ENCODE data around the gene NPAS2.

NPAS2 gene

DNA sequence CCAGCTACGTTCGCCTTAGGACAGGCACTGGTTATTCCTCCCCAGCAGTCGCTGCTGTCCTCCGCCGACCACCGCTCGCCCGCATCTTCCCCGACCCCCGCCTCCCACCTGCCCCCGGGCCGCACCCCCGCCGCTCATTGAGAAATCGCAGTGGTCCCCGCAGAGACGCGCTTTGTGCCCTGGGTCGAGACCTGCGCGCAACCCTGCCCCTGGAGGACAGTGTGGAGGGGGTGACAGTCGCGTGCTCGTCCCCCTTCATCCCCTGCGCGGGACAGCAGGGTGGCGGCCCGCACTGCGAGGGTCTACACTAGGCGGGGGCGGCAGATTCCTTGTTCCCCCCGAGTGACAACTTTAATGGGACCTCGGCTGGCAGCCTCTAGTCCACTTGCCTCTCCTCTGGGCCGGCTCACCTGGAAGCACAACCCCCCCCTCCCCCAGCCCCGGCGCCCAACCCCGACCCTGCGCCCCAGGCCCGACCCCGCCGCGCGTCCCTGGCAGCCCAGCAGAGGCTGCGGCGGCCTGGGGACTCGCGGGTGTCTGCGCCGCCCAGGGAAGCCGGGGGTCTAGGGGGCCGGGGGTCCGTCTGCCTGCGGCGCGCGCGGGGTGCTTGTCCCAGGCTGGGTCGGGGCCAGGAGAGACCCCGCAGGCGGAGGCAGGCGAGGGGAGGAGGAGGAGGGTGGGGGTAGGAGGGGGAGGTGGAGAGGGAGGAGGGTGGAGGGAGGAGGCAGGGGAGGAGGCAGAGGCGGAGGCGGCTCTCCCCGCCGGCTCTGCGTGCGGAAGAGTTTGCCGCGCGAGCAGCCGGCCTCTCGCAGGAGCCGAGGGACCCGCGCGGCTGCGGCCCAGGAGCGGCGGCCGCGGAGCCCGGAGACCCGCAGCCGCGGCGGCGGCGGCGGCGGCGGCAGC, at the start of gene NPAS2:
Gene NPAS2, plus strand, starts transcription at position 770 of the 903 bp plus-strand sequence. CDS start 84,616 bp downstream, outside the sequence.
- H3K27ac ChIP-seq = peak within 1 kb of the TSS; percentile 61
- TF ChIP-seq, protein P1, sequence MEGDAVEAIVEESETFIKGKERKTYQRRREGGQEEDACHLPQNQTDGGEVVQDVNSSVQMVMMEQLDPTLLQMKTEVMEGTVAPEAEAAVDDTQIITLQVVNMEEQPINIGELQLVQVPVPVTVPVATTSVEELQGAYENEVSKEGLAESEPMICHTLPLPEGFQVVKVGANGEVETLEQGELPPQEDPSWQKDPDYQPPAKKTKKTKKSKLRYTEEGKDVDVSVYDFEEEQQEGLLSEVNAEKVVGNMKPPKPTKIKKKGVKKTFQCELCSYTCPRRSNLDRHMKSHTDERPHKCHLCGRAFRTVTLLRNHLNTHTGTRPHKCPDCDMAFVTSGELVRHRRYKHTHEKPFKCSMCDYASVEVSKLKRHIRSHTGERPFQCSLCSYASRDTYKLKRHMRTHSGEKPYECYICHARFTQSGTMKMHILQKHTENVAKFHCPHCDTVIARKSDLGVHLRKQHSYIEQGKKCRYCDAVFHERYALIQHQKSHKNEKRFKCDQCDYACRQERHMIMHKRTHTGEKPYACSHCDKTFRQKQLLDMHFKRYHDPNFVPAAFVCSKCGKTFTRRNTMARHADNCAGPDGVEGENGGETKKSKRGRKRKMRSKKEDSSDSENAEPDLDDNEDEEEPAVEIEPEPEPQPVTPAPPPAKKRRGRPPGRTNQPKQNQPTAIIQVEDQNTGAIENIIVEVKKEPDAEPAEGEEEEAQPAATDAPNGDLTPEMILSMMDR (conservative IDR thresholded peaks at IDR 0.05) = no peak
- no peak for TF ChIP-seq ZFX (IDR thresholded peaks at IDR 0.05)

- no peak for TF ChIP-seq ZFX (IDR thresholded peaks at IDR 0.05)
- TF ChIP-seq, protein P1 (conservative IDR thresholded peaks at IDR 0.05) = no peak
- no peak overlapping the region for H3K27ac ChIP-seq
Observed at GRCh38 chr2:100771125-100771524, 48.8 kb upstream of the NPAS2 start.

- H3K27ac ChIP-seq = no peak overlapping the region
- TF ChIP-seq ZFX (IDR thresholded peaks at IDR 0.05) = no peak
- TF ChIP-seq, protein P1 (conservative IDR thresholded peaks at IDR 0.05) = no peak
Observed at GRCh38 chr2:100773538-100773937, 46.4 kb upstream of the NPAS2 start.

GRCh38 chr2:100776445-100776844, 43.5 kb upstream of the NPAS2 start:
- TF ChIP-seq, protein P1 (conservative IDR thresholded peaks at IDR 0.05) = no peak
- no peak for TF ChIP-seq ZFX (IDR thresholded peaks at IDR 0.05)
- H3K27ac ChIP-seq = no peak overlapping the region

DNA sequence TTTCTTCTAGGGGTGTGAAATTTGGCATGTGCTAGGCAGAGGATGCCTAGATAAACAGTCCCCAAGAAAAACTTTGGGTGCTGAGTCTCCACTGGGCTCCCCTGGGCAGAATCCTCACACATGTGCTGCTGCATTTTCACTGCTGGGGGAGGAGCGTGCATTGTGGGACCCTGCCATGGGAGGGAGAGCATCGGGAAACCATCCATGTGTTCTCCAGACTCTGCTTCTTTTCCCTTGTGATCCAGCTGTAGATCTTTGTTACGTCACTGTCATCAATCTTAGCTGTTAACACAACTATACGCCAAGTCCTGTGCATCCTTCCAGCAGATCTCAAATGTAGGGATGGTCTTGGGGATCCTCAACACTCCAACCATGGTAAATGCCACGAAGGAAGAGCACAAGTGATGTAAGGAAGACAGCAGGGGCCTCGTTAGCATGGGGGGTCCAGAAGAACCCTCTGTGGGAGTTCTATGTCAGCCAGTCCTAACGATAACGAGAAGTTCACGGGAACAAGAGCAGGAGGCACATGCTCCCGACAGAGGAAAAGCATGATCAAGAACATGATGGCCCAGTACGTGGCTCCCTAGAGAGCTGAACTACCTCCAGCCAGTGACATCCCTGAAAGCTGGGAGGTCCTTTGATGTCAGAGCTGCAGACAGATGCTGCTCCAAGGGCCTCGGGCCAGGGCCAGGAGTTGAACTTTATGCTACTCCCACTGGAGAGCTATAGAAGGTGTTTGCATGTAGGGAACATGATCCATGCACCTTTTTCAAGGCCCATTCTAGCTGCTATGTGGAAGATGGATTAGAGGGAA, 41.1 kb upstream of the NPAS2 start:
- TF ChIP-seq ZFX (IDR thresholded peaks at IDR 0.05) = no peak
- TF ChIP-seq, protein P1 (conservative IDR thresholded peaks at IDR 0.05) = no peak
- H3K27ac ChIP-seq = no peak overlapping the region

GRCh38 chr2:100779908-100780202, 40.1 kb upstream of the NPAS2 start:
- no peak for TF ChIP-seq ZFX (IDR thresholded peaks at IDR 0.05)
- H3K27ac ChIP-seq = no peak overlapping the region

DNA sequence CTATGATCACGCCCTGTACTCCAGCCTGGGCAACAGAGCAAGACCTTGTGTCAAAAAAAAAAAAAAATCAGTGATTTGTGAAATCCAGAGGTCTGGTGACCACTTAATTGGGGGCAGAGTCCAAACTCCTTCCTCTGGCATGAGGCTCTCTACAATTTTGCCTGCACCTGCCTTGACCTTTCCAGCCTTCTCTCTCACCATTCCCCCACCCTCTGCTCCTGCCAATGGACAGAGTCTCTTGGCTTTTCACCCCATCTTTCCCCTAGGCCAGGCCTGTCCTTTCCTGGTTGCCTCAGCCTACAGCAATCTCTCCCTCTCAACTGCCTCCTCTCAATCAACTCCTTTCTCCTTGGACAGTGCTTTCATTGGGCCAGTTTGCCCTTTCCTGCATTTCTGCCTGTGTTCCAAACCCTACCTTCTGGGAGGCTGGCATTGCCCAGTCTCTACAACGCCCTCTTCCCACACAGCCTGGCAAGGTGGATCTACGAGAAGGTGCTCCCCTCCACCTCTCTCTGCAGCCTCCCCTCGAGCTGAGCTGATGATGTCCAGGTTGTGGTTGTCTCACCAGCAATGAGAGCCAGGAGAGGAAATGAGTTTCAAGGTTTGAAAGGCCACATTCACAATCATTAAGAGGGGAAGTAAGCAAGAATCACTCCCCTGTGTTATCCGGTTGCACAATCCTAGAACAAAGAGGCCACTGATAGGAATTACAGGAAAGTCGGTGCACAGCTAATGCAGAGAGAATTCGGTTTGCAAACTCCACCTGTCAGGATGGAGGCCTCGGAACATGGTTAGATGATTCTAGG, 39.5 kb upstream of the NPAS2 start:
- no peak overlapping the region for H3K27ac ChIP-seq
- TF ChIP-seq, protein P1 (conservative IDR thresholded peaks at IDR 0.05) = no peak
- TF ChIP-seq ZFX (IDR thresholded peaks at IDR 0.05) = no peak

Measured in C4-2B (cell line).